ENCODE results near the gene FETUB. TPM values are rescaled to one million over a fixed set of nuclear protein-coding genes. Genes with fewer than 3 reads are reported as not detected.

Gene FETUB
- total RNA-seq (2014; rRNA removed; shearing (Covaris generic)) = not detected in 2 replicates

DNA sequence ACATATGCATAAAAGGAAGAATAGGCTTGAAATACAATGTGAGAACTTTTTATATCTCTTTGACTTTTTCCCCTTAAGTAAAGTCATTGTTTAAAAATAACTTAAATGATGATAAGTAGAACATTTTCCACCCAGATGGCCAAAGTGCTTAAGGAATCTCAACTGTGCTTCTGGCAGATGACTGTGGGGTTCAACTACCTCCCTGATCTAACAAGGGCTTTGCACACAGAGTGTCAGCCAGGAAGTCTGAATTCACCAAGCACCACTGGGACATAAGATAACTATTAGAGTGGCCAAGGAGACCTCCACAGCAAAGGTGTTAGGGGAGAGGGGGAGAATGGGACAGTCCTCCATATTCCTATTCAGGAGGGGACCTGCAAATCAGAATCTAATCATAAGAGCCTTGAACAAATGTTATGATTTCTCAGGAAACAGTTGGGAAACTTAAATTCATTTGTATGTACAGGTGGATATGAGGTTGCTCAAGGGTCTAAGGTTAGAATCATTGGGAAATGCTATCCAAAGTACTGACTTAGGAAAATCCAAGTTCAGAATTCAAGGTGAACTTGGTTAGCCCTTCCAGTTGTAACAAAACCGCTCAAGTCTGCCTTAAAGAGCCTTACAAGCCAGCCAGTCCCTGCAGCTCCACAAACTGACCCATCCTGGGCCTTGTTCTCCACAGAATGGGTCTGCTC lies at the start of gene FETUB:
TSS of gene FETUB (plus strand) at position 622 of the 695 bp plus-strand sequence. CDS start at position 684, 62 bp downstream.
- DNase-seq (ENCODE audit: low read depth) = no peak

- DNase-seq (ENCODE audit: low read depth) = no peak
These were observed 49.5 kb upstream of the FETUB start for GRCh38 chr3:186590580-186591295.

DNA sequence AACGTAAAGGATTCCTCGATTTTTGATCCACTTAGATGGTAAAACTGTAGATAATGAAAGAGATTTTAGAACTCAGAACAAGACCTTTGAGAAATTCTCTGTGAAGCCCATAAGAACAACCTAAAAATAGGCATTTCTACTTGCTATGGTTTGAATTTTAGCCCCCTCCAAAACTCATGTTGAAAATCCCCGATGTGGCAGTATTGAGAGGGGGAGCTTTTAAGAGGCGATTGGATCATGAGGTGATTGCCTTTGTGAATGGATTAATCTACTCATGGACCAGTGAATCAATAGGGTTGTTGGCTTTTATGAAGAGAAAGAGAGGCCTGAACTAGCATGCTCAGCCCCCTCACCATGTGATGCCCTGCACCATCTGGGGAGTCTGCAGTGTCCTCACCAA lies 47.5 kb upstream of the FETUB start:
- no peak for DNase-seq (ENCODE audit: low read depth)

DNA sequence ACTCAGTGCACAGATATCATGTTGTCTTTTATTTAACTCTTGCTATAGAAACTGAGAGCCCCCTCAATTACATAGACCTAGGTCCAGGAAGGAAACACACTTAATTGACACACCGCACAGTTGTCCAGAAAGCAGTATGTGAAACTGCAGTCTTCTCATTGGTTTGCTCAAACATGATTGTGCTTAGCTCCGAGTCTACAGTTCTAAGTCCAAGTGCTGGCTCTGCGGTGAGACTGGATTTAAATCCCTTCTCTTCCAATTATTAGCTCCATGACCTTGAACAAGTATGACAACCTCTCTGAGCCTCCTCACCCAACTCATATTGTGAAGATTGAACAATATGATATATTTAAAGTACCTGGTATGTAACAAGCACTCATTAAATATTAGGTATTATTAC lies 46.3 kb upstream of the FETUB start:
- DNase-seq (ENCODE audit: low read depth) = no peak

- DNase-seq (ENCODE audit: low read depth) = no peak
These were observed 45.5 kb upstream of the FETUB start for GRCh38 chr3:186594591-186595113.

DNA sequence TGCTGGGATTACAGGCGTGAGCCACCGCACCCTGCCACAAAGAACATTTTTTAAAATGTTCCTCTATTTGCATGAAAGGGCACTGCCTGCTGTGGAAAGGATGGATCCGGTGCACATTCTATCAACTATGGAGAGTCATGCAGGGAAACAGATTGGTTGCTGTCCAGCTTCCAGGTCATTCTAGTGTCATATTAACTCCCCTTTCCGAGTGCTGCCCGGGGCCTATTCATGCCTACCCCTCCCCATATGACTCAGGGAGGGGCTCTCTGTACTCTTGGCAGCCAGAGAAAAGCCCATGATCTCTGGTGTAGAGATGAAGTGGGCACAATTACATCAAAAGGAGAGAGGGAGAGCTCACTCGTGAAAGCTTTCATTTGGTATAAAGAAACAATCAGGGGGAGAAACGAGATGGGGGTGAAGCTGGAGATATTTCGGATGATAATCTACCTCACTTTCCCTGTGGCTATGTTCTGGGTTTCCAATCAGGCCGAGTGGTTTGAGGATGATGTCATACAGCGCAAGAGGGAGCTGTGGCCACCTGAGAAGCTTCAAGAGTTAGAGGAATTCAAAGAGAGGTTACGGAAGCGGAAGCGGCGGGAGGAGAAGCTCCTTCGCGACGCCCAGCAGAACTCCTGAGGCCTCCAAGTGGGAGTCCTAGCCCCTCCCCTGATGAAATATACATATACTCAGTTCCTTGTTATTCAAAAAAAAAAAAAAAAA lies 43.5 kb upstream of the FETUB start:
- no peak for DNase-seq (ENCODE audit: low read depth)

- no peak for DNase-seq (ENCODE audit: low read depth)
These were observed 42.0 kb upstream of the FETUB start for GRCh38 chr3:186598108-186598784.

GRCh38 chr3:186598794-186599141 lies 41.4 kb upstream of the FETUB start:
- DNase-seq (ENCODE audit: low read depth) = no peak

- no peak for DNase-seq (ENCODE audit: low read depth)
These were observed 40.9 kb upstream of the FETUB start for GRCh38 chr3:186599142-186599784.

GRCh38 chr3:186599785-186600166 lies 40.4 kb upstream of the FETUB start:
- DNase-seq (ENCODE audit: low read depth) = no peak

GRCh38 chr3:186600896-186601295 lies 39.3 kb upstream of the FETUB start:
- no peak for DNase-seq (ENCODE audit: low read depth)

GRCh38 chr3:186603159-186603558 lies 37.0 kb upstream of the FETUB start:
- DNase-seq (ENCODE audit: low read depth) = no peak

GRCh38 chr3:186605078-186605477 lies 35.1 kb upstream of the FETUB start:
- no peak for DNase-seq (ENCODE audit: low read depth)

GRCh38 chr3:186605561-186606545 lies 34.3 kb upstream of the FETUB start:
- DNase-seq (ENCODE audit: low read depth) = no peak

DNA sequence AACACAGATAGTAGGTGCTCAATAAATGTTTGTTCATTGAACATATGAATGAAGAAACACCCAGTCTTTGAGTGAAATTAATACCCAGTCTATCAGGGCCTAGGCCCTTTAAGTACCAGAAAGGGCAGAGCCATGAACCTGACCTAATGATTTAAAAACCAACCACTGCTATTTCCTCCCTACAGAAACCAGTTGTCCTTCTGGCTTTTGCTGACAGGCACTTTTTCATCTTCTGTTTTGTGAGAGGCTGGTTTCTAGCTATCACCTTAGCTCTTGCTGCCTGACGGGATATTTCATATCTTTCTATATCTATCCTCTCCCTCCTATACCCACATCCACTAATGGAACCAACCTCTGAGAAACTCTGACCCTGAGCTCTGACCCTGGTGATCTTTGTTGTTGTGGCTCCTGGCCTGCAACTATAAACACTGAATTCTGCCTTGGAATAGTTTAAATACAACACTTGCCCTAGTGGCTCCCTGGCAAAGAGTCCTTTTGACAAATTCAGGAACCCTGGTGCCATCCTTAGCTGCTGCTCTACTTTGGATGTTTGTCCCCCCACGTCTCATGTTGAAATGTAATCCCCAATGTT lies 31.5 kb upstream of the FETUB start:
- no peak for DNase-seq (ENCODE audit: low read depth)

DNA sequence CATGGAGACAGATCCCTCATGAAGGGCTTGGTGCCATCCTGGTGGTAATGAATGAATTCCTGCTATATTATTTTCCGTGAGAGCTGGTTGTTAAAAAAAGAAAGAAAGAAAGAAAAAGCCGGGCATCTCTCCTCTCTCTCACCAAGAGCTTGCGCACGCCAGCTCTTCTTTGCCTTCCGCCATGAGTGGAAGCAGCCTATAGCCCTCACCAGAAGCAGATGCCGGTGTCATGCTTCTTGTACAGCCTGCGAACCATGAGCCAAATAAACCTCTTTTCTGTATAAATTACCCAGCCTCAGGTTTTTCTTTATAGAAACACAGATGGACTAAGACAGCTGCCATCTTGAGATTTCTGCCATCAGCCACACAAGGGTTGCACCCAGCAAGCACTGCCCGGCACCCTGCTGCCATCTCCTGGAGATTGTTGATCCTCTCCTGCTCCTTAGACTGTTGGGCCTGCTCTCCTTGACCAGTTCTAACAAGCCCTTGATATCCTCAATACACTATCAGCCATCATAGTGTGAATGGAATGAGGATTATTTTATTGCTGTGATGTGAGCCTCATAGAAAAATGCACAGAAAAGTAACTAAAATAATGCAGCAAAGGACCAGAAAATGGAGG lies 30.8 kb upstream of the FETUB start:
- DNase-seq (ENCODE audit: low read depth) = peak; percentile 34

DNA sequence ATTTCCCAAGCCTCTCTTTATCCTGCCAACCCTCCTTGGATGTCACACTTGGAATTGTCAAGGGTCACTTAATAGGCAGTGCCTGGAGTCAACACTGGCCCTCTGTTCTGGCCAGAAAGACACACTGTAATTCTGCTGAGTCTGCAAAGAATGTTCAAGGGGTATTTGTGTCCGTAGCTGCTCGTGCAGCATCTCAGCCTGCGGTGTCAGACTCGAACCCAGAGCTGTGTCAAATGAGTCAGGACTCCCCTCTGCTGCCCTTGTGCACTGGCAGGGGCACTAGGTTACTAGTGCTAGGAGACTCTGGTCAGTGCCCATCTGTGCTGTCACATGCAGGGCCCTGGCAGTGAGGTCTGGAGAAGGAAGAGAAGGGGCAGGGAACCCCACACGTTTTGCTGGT lies 28.1 kb upstream of the FETUB start:
- no peak for DNase-seq (ENCODE audit: low read depth)

- DNase-seq (ENCODE audit: low read depth) = no peak
These were observed 27.2 kb upstream of the FETUB start, which contains the start of gene AHSG for GRCh38 chr3:186612721-186613636. Gene AHSG (plus strand): TSS chr3:186613060. CDS start chr3:186613142, 82 bp downstream.

Data from RPMI7951 (cell line).